Immature natural killer cell (primary cell): ENCODE measurements around the gene HTR2B. TPM values are rescaled to one million over a fixed set of nuclear protein-coding genes. Genes with fewer than 3 reads are reported as not detected.
"Not testable (repeated sequence)": the region's sequence is repeated elsewhere in the genome, so short reads cannot be mapped to it uniquely, and the experiment has no call there.

Source experiments
- DNase-seq, 3 donors: peaks; one replicate each; pipeline ENCODE4 v3.0.0; 2022; ENCODE audit warnings: mixed read lengths in 1 of 3
- H3K27ac Mint-ChIP-seq, 6 donors: one replicate each; pipeline ENCODE4 v1.8.0; 2020; ENCODE audit warnings: mixed read lengths in 6 of 6, mild to moderate bottlenecking in 5 of 6, inconsistent platforms in 4 of 6, moderate library complexity in 3 of 6
- H3K27me3 Mint-ChIP-seq, 3 donors: one replicate each; pipeline ENCODE4 v1.8.0; 2020 to 2021; ENCODE audit warnings: low read depth in 3 of 3, mild to moderate bottlenecking in 3 of 3, mixed read lengths in 3 of 3, moderate library complexity in 3 of 3, inconsistent platforms in 1 of 3
- H3K36me3 Mint-ChIP-seq, 3 donors: one replicate each; pipeline ENCODE4 v1.8.0; 2020; ENCODE audit warnings: mixed read lengths in 3 of 3, inconsistent platforms in 2 of 3, mild to moderate bottlenecking in 2 of 3
- H3K4me1 Mint-ChIP-seq, 2 donors: one replicate each; pipeline ENCODE4 v1.8.0; 2020; ENCODE audit warnings: inconsistent platforms in 2 of 2, mild to moderate bottlenecking in 2 of 2, mixed read lengths in 2 of 2, moderate library complexity in 1 of 2
- H3K4me3 Mint-ChIP-seq, 5 donors: one replicate each; pipeline ENCODE4 v1.8.0; 2020; ENCODE audit warnings: mild to moderate bottlenecking in 5 of 5, mixed read lengths in 5 of 5, inconsistent platforms in 3 of 5, moderate library complexity in 3 of 5
- H3K9me3 Mint-ChIP-seq, 6 donors: one replicate each; pipeline ENCODE4 v1.8.0; 2020; ENCODE audit warnings: mild to moderate bottlenecking in 6 of 6, mixed read lengths in 6 of 6, inconsistent platforms in 4 of 6, moderate library complexity in 3 of 6
- polyA plus RNA-seq, 3 donors: library from polyadenylated mRNA; unstranded; fragments of 300-500 nt; fragmentation: Illumina TruSeq; gene quantifications; one replicate each; pipeline ENCODE4 v1.2.3, GENCODE V29; 2021

HTR2B gene
- polyA plus RNA-seq, 3 donors from 2014 or later: 0.10 TPM; not detected in 2

- H3K36me3 Mint-ChIP-seq: peaks cover 18 to 49% (median 37%) of the 10 kb centered on the region in 3 donors
- no peaks in the 10 kb centered on the region for H3K27me3 Mint-ChIP-seq
- no peak for DNase-seq
- H3K9me3 Mint-ChIP-seq: peaks cover 0 to 7% (median 5%) of the 10 kb centered on the region in 6 donors
- H3K4me3 Mint-ChIP-seq: no peak overlapping the region
- peaks cover 0 to 6% of the 10 kb centered on the region in 2 donors for H3K4me1 Mint-ChIP-seq
- peak overlapping the region in 1 of 6 donors; percentile 57 for H3K27ac Mint-ChIP-seq
These were observed 24.9 kb downstream of the HTR2B start for GRCh38 chr2:231099918-231100317.

GRCh38 chr2:231094736-231095346, 30.0 kb downstream of the HTR2B start:
- H3K9me3 Mint-ChIP-seq: peaks cover 0 to 5% (median 4%) of the 10 kb centered on the region in 6 donors
- H3K36me3 Mint-ChIP-seq: peaks cover 24 to 63% (median 40%) of the 10 kb centered on the region in 3 donors
- H3K27ac Mint-ChIP-seq: no peak overlapping the region
- no peaks in the 10 kb centered on the region for H3K27me3 Mint-ChIP-seq
- H3K4me1 Mint-ChIP-seq: no peaks in the 10 kb centered on the region
- no peak for DNase-seq
- H3K4me3 Mint-ChIP-seq: no peak overlapping the region

GRCh38 chr2:231093933-231094332, 30.9 kb downstream of the HTR2B start:
- peak overlapping the region in 1 of 6 donors; percentile 9 for H3K27ac Mint-ChIP-seq
- H3K4me1 Mint-ChIP-seq: no peaks in the 10 kb centered on the region
- H3K27me3 Mint-ChIP-seq: no peaks in the 10 kb centered on the region
- peaks cover 21 to 60% (median 38%) of the 10 kb centered on the region in 3 donors for H3K36me3 Mint-ChIP-seq
- no peak for DNase-seq
- H3K9me3 Mint-ChIP-seq: peaks cover 0 to 3% (median 2%) of the 10 kb centered on the region in 6 donors
- H3K4me3 Mint-ChIP-seq: no peak overlapping the region

- Mint-ChIP-seq H3K4me1 (no peaks in the 10 kb centered on the region), H3K36me3 (peaks cover 22 to 44% (median 30%) of the 10 kb centered on the region in 3 donors), H3K27ac (no peak overlapping the region), H3K4me3 (no peak overlapping the region), H3K27me3 (no peaks in the 10 kb centered on the region), H3K9me3 (no peaks in the 10 kb centered on the region)
- DNase-seq: no peak
These were observed 36.1 kb downstream of the HTR2B start for GRCh38 chr2:231088754-231089153.

- H3K27ac Mint-ChIP-seq: no peak overlapping the region
- H3K36me3 Mint-ChIP-seq: peaks cover 25 to 52% (median 43%) of the 10 kb centered on the region in 3 donors
These were observed 40.3 kb downstream of the HTR2B start for GRCh38 chr2:231084565-231084964.

GRCh38 chr2:231069379-231070054, 55.3 kb downstream of the HTR2B start:
- H3K4me3 Mint-ChIP-seq: no peak overlapping the region
- no peaks in the 10 kb centered on the region for H3K9me3 Mint-ChIP-seq
- H3K27ac Mint-ChIP-seq: no peak overlapping the region
- peaks cover 20 to 46% (median 30%) of the 10 kb centered on the region in 3 donors for H3K36me3 Mint-ChIP-seq
- DNase-seq: no peak
- H3K27me3 Mint-ChIP-seq: no peaks in the 10 kb centered on the region
- no peaks in the 10 kb centered on the region for H3K4me1 Mint-ChIP-seq

More at GRCh38 chr2:231084565-231084964, 40.3 kb downstream of the HTR2B start:
- Mint-ChIP-seq H3K4me1 (no peaks in the 10 kb centered on the region), H3K27me3 (no peaks in the 10 kb centered on the region), H3K4me3 (no peak overlapping the region), H3K9me3 (no peaks in the 10 kb centered on the region)
- no peak for DNase-seq

GRCh38 chr2:231068525-231069222, 56.2 kb downstream of the HTR2B start:
- H3K27ac Mint-ChIP-seq: no peak overlapping the region

GRCh38 chr2:231067531-231067930, 57.3 kb downstream of the HTR2B start:
- not testable (repeated sequence) for H3K27me3 Mint-ChIP-seq, H3K27ac Mint-ChIP-seq, DNase-seq, H3K4me1 Mint-ChIP-seq, H3K4me3 Mint-ChIP-seq, H3K9me3 Mint-ChIP-seq
- peaks cover 20 to 51% (median 36%) of the 10 kb centered on the region in 3 donors for H3K36me3 Mint-ChIP-seq

More at GRCh38 chr2:231068525-231069222, 56.2 kb downstream of the HTR2B start:
- DNase-seq: no peak
- no peaks in the 10 kb centered on the region for H3K9me3 Mint-ChIP-seq
- no peaks in the 10 kb centered on the region for H3K4me1 Mint-ChIP-seq
- no peaks in the 10 kb centered on the region for H3K27me3 Mint-ChIP-seq
- H3K36me3 Mint-ChIP-seq: peaks cover 20 to 46% (median 30%) of the 10 kb centered on the region in 3 donors
- H3K4me3 Mint-ChIP-seq: no peak overlapping the region

GRCh38 chr2:231065966-231066365, 58.9 kb downstream of the HTR2B start:
- Mint-ChIP-seq H3K36me3 (peaks cover 15 to 52% (median 30%) of the 10 kb centered on the region in 3 donors), H3K27me3 (no peaks in the 10 kb centered on the region), H3K9me3 (no peaks in the 10 kb centered on the region), H3K4me3 (no peak overlapping the region), H3K4me1 (peaks cover 0 to 7% of the 10 kb centered on the region in 2 donors), H3K27ac (no peak overlapping the region)
- no peak for DNase-seq

- Mint-ChIP-seq H3K36me3 (peaks cover 11 to 43% (median 26%) of the 10 kb centered on the region in 3 donors), H3K27ac (no peak overlapping the region), H3K27me3 (no peaks in the 10 kb centered on the region), H3K9me3 (no peaks in the 10 kb centered on the region), H3K4me1 (peaks cover 17 to 30% of the 10 kb centered on the region in 2 donors), H3K4me3 (no peak overlapping the region)
- DNase-seq: no peak
These were observed 61.5 kb downstream of the HTR2B start for GRCh38 chr2:231063347-231063746.

GRCh38 chr2:231062776-231063175, 62.1 kb downstream of the HTR2B start:
- H3K4me1 Mint-ChIP-seq: peaks cover 23 to 36% of the 10 kb centered on the region in 2 donors
- peaks cover 0 to 3% (median 0%) of the 10 kb centered on the region in 3 donors for H3K27me3 Mint-ChIP-seq
- H3K36me3 Mint-ChIP-seq: peaks cover 6 to 37% (median 20%) of the 10 kb centered on the region in 3 donors
- no peaks in the 10 kb centered on the region for H3K9me3 Mint-ChIP-seq
- no peak for DNase-seq
- H3K27ac Mint-ChIP-seq: no peak overlapping the region
- no peak overlapping the region for H3K4me3 Mint-ChIP-seq

GRCh38 chr2:231059756-231060155, 65.1 kb downstream of the HTR2B start:
- Mint-ChIP-seq H3K36me3 (peaks cover 0 to 21% (median 12%) of the 10 kb centered on the region in 3 donors), H3K27ac (peak overlapping the region in 1 of 6 donors; percentile 17), H3K9me3 (no peaks in the 10 kb centered on the region), H3K4me3 (no peak overlapping the region), H3K27me3 (peaks cover 4 to 10% (median 6%) of the 10 kb centered on the region in 3 donors), H3K4me1 (peaks cover 38 to 52% of the 10 kb centered on the region in 2 donors)
- no peak for DNase-seq

- Mint-ChIP-seq H3K9me3 (no peaks in the 10 kb centered on the region), H3K4me3 (peak overlapping the region; percentile 57 to 99 (median 99)), H3K36me3 (peaks cover 0 to 21% (median 12%) of the 10 kb centered on the region in 3 donors), H3K27ac (peak overlapping the region in 2 of 6 donors; percentile 1 to 81), H3K4me1 (peaks cover 41 to 57% of the 10 kb centered on the region in 2 donors), H3K27me3 (peaks cover 6 to 10% (median 9%) of the 10 kb centered on the region in 3 donors)
- DNase-seq: no peak
These were observed 65.9 kb downstream of the HTR2B start for GRCh38 chr2:231058761-231059550.
